NOMO-1 treated with DMSO at 0.1 percent for 48 hours (cell line): ENCODE results near the gene SEC24A.
"Not testable (repeated sequence)": the region's sequence is repeated elsewhere in the genome, so short reads cannot be mapped to it uniquely, and the experiment has no call there.

Experiments used
- DNase-seq: peaks from one replicate; lab custom pipeline; 2025; ENCODE audit not compliant: unreplicated experiment; lab: John Stamatoyannopoulos, UW

Gene SEC24A

DNA sequence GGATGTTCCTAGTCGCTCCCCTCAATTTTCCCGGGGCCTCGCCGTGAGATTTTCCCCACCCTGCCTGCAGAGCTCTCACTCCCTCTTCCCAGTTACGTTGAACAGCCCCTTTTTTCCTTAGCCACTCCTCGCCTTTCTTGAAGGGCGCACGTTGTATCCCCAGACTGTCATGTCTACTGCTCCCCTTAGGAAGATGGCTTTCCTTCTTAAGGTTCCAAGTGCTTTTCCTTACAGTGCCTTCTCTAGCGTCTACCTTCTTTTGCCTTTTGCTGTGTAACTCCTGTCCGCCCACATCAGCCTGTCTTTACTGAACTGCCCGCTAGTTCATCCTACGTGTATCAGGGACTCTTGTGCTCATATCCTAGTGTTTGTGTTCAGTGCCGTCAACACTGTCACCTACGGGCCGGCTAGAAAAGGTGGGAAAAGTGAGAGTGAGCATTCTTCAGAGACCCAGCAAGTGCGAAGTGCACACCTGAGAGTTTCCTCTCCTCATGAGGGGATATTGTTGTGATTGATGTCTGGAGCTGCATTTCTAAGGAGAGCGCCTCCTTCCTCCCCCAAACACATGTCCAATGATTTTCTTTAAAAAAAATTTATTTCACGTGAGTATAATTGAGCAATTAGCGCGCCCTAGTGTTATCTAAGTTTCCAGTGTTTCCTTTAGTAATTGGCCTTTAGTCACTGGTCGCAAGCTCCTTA, 90.5 kb downstream of the SEC24A start:
- DNase-seq: peak; percentile 58

GRCh38 chr5:134741052-134741451, 92.5 kb downstream of the SEC24A start:
- DNase-seq: no peak

- DNase-seq: no peak
Observed at GRCh38 chr5:134742134-134742533, 93.5 kb downstream of the SEC24A start.

GRCh38 chr5:134749415-134749814, 100.8 kb downstream of the SEC24A start:
- no peak for DNase-seq

DNA sequence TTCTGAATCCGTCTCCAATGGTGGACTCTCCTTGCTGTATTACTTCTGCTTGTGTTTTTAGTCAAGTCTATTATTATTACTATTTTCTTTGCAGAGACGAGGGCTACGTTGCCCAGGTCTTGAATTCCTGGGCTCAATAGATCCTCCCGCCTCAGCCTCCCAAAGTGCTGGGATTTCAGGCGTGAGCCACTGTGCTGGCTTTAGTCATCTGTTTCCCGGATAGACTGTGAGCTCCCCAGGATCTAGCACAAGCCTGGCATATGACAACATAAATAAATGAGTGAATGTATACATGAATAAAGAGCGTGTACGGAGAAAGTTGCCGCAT, 109.6 kb downstream of the SEC24A start:
- DNase-seq: no peak

DNA sequence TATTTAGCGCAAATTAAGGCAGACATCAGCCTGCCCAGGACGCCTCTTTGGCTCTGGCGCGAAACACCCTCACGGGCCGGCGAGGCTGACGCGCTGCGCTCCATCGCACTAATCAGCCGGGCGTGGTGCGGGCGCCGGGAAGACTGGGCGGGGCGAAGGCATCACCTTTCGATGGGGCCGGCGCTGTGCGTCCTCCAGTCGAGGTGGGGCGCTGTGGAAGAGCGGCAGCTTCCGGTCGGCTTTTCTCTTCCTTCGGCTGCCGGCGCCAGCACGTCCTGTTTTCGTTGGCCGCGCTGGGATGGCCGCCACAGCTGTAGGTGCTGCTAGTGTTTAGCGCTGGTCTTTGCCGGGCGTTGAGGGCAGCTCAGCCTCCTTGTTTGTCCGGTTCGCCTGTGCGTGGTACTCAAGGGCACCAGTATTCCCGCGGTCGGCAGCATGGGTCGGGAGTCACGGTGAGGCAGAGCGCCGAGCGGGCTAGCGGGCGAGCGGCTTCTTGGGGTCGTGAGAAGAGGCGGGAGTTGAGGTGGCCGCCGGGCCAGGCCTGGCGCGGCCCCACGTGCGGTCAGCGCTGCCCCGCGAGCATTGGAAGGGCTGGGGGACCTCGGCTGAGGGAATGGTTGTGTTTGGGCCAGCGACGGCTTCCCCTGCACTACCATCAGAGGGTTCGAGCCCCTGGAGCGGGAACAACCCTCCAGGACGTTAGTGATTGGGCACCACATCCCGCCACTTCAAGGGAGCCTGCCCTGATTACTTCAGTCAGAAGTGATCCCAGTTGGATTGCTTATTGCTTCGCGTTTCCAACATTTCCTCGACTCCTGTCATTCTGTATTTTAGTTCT, 110.1 kb downstream of the SEC24A start, which contains the start of gene DDX46:
Gene DDX46, plus strand, starts transcription at position 276 of the 838 bp plus-strand sequence. Its CDS starts 160 bp downstream, at position 436.
- DNase-seq: peak; percentile 90

GRCh38 chr5:134767528-134768291, 119.1 kb downstream of the SEC24A start:
- not testable (repeated sequence) for DNase-seq

DNA sequence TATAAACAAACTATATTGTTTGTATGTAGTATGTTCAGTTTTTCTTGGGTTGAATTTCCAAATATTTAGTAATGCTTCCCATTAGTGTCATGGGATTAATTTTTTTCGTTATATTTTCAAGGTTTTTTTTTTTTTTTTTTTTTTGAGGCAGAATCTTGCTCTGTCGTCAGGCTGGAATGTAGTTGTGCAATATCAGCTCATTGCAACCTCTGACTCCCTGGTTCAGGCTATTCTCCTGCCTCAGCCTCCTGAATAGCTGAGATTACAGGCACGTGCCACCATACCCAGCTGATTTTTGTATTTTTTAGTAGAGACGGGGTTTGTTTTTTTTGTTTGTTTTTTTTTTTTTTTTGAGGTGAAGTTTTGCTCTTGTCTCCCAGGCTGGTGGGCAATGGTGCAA, 120.6 kb downstream of the SEC24A start:
- DNase-seq: no peak

- DNase-seq: no peak
Observed at GRCh38 chr5:134772461-134773125, 124.0 kb downstream of the SEC24A start.

DNA sequence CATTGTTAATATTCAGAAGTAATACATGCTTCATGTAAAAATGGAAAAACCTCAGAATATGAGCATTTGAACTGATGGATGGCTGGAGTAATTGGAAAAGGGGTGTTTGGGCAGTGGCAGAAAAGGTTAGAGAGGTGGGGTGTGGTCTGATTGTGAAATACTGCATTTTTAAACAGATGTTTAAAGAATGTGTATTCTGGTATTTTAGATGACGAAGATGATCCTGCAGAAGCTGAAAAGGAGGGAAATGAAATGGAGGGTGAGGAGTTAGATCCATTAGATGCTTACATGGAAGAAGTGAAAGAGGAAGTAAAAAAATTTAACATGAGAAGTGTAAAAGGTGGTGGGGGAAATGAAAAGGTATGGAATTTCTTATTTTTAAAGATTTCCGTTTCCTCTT, 128.8 kb downstream of the SEC24A start:
- peak; percentile 49 for DNase-seq
